HL-60/S4 treated with phorbol 12-myristate 13-acetate at 8.2 ng/mL for 4 days and 3 days (cell line): Measurements from ENCODE around the gene ELMO3.

ENCODE experiments used
- in situ Hi-C: fragments of 300-500 bp; cut with MboI; formaldehyde crosslinking; loops from 2 replicates; pipeline ENCODE4 v1.15.0; 2022; ENCODE audit warnings: low sequenced_read_pairs

The ELMO3 gene

GRCh38 chr16:67179421-67180080, 19.4 kb upstream of the ELMO3 start:
- in situ Hi-C loops: no loop called here

DNA sequence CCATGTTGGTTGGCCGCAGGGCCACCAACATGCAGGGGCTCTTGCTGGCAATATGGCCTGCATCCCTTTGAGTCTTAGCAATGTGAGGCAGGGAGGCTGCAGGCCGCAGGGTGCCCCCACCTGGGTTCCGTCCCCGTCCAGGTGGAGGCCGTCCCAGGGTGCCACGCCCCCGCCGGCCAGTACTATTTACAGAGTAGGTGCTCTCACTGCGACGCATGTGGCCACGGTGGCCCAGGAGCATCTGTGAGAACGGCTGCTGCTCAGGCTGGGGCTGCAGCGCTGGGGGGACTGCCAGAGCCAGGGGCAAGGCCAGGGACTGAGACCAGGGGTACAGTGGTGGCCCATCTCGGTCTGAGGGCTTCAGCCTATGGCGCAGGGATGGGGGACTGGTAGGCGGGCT, 18.8 kb upstream of the ELMO3 start:
- in situ Hi-C loops: no loop called here

GRCh38 chr16:67181346-67181745, 17.6 kb upstream of the ELMO3 start:
- in situ Hi-C loops: no loop called here

DNA sequence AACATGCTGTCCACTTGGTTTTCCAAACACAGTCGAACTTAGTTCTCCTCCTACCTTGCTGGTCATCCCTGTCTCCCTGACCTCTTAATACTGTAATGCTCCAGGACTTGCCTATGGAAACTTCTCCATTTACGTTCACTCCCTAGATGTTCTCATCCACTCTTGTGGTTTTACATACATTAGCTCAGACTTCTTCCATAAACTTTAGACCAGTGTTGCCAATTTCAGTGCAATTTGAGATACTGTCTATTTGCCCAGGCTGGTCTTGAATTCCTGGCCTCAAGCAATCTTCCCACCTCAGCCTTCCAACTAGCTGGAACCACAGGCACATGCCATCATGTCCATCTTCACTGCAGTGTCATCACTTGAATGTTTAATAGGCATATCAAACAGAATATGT, 16.6 kb upstream of the ELMO3 start:
- in situ Hi-C loops: no loop called here

DNA sequence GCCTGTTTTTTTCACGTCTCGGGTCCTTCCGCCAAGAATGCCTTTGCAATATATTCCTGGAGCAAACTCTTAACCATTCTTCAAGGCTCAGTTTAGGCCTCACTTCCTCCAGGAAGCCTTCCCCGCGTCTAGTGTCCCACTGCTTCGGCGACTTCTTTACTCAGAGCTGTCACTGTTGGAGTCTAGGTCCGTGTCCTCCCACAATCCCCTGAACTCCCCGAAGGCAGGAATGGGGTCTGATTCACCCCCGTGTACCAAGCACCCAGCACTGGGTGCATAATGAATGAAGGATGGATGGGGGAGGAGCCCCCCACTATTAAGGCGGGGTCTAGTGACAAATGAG, 15.7 kb upstream of the ELMO3 start:
- in situ Hi-C loops: no loop called here

- in situ Hi-C loops: no loop called here
Measured at GRCh38 chr16:67183627-67184452, 15.1 kb upstream of the ELMO3 start, which contains the start of gene MATCAP1. Gene MATCAP1, minus strand, starts transcription at chr16:67183963. Its CDS starts 3,353 bp downstream, at chr16:67180610.

GRCh38 chr16:67184453-67184994, 14.4 kb upstream of the ELMO3 start:
- in situ Hi-C loops: no loop called here

DNA sequence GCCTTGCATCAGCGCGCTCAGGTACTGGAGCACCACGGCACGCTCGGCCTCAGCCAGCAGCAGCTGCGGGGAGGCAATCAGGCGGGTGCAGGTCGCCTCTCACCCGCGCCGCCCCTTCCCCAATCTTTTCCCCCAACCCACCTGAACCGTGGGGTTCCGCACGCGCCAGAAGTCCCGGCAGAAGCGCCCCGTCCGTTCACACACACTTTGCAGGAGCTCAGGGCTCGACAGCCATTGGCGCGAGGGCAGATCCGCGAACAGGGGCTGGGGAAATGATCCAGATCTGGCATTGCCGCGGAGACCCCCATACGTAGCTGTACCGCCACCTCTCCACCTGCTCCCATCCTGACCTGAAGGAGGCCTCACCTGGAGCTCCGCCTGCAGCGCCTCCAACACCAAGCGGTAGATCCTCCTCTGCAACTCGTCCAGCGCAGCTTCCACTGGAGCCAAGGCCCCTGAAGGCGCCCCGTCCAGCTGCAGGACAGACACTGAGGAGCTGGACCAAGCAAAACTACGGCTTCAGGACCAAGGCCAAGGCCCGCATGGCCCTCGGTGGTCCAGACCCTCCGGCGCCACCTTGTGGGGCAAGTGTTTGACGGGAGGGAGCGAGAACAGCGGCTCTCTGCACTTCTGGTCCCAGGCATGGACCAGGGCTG, 13.8 kb upstream of the ELMO3 start:
- in situ Hi-C loops: no loop called here

- in situ Hi-C loops: no loop called here
Measured at GRCh38 chr16:67185651-67186134, 13.2 kb upstream of the ELMO3 start.

DNA sequence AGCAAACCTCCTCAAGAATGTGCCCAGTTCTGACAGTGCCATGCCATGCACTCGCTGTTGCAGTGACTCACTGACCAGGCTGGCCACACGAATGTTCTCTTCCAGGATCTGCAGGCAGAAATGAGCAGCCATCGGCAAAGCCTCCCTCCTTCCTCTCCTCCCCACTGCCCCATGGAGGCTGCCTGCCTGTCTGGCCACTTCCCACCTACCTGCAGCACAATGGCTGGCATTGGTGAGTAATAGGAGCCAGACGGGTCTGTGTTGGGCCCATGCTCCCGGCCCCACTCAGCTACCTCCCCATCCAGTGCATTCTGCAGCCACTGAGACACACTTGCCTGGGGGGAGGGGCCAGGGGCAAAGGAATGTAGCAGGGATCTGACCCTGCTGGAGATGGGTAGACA, 12.4 kb upstream of the ELMO3 start:
- in situ Hi-C loops: no loop called here

- in situ Hi-C loops: no loop called here
Measured at GRCh38 chr16:67187175-67187890, 11.6 kb upstream of the ELMO3 start.

GRCh38 chr16:67188323-67188722, 10.6 kb upstream of the ELMO3 start:
- in situ Hi-C loops: no loop called here

DNA sequence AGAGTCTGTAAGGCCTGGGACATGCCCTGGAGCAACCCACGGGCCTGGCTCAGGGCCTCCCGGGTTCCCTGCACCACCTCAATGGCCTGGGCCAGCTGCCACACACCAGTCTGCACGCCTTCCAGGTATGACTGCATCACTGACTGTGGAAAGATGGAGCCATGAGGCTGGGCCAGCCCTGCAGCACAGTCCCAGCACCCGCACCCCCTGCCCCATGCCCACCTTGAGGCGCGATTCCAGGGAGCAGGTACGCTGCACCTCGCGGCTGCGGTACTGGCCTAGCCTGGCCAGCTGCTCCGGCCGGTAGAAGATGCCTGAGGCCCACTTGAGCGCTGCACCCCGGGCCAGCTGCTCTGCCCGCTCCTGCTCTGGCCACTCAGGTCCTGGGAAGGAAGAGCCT, 10.1 kb upstream of the ELMO3 start:
- in situ Hi-C loops: no loop called here

- in situ Hi-C loops: no loop called here
Measured at GRCh38 chr16:67190041-67190440, 8.9 kb upstream of the ELMO3 start, which contains the start of gene EXOC3L1. Gene EXOC3L1, minus strand, starts transcription at chr16:67190136. Its CDS starts 460 bp downstream, at chr16:67189676.

GRCh38 chr16:67190448-67191399, 8.2 kb upstream of the ELMO3 start:
- in situ Hi-C loops: no loop called here

- in situ Hi-C loops: no loop called here
Measured at GRCh38 chr16:67191411-67191994, 7.4 kb upstream of the ELMO3 start.

- in situ Hi-C loops: no loop called here
Measured at GRCh38 chr16:67191995-67192681, 6.8 kb upstream of the ELMO3 start, which contains the start of gene E2F4. Gene E2F4, plus strand, starts transcription at chr16:67192155. Its CDS starts 73 bp downstream, at chr16:67192228.

GRCh38 chr16:67192781-67193361, 6.1 kb upstream of the ELMO3 start:
- in situ Hi-C loops: no loop called here
